K562 (cell line): Measurements from ENCODE around the gene VSIG4. TPM values are rescaled to one million over a fixed set of nuclear protein-coding genes. Genes with fewer than 3 reads are reported as not detected.
A peak's percentile ranks its signal among the peaks of the same experiment; 100 is the strongest.

Source experiments
- E2F6 ChIP-seq, 2 experiments: IDR thresholded peaks; 2 replicates each; pipeline ENCODE4 v1.6.1; 2011; ENCODE audit warnings: borderline replicate concordance in 1 of 2, control low read depth in 1 of 2, low read depth in 1 of 2, low read length in 1 of 2, mild to moderate bottlenecking in 1 of 2, mixed read lengths in 1 of 2, moderate library complexity in 1 of 2; ENCODE audit not compliant: insufficient read depth in 1 of 2, insufficient read length in 1 of 2, poor library complexity in 1 of 2, severe bottlenecking in 1 of 2; ENCODE audit errors: extremely low read depth in 1 of 2
- MEF2A ChIP-seq: IDR thresholded peaks from 2 replicates; pipeline ENCODE4 v1.6.1; 2011; ENCODE audit warnings: low read depth, mild to moderate bottlenecking, low read length, moderate library complexity; ENCODE audit not compliant: control insufficient read depth
- NFIC ChIP-seq: fragments of 450-650 bp; IDR thresholded peaks from 2 replicates; pipeline ENCODE4 v1.6.1; 2017; ENCODE audit warnings: mild to moderate bottlenecking, inconsistent platforms
- ZNF184 ChIP-seq: sonication (generic); formaldehyde crosslinking; IDR thresholded peaks from 2 replicates; pipeline ENCODE4 v1.5.0; 2020; ENCODE audit warnings: missing genetic modification reagents
- ZNF518B ChIP-seq: fragments of 250-450 bp; sonication (Bioruptor Pico); IDR thresholded peaks from 2 replicates; pipeline ENCODE4 v1.5.0; 2021; ENCODE audit warnings: mild to moderate bottlenecking, moderate library complexity
- ZNF592 ChIP-seq: fragments of 450-650 bp; IDR thresholded peaks from 2 replicates; pipeline ENCODE4 v1.6.1; 2017; ENCODE audit warnings: antibody characterized with exemption, mild to moderate bottlenecking
- polyA plus RNA-seq, 8 experiments: library from polyadenylated mRNA; depleted of rRNA in 4 of 8; stranded (reverse) in 5 of 8; unstranded in 3 of 8; fragments of >200 nt; fragmentation: Nextera tagmentation in 2 of 8; fragmentation: Illumina TruSeq in 1 of 8; extraction: Ambion mirVana in 2 of 8; extraction: Trizol in 1 of 8; gene quantifications; 2 replicates each; pipeline versions ENCODE4 v1.2.1 to v1.2.3, GENCODE V29; 2011 to 2014; ENCODE audit warnings: inconsistent platforms in 1 of 8, missing spikeins in 1 of 8
- total RNA-seq, 7 experiments: library from RNA; depleted of rRNA in 6 of 7; stranded (reverse); fragments of >200 nt in 6 of 7; fragmentation: Illumina TruSeq in 2 of 7; extraction: Trizol in 2 of 7; gene quantifications; 2 replicates each; pipeline versions ENCODE4 v1.2.1 to v1.2.3, GENCODE V29; 2011 to 2021; ENCODE audit warnings: low replicate concordance in 1 of 7

VSIG4 gene
- total and polyA plus RNA-seq, 9 of the 15 experiments (the other 6 are each of a cell fraction or from before 2014, with no cell fraction given): 0.22 to 1.6 (median 0.46) TPM; not detected in 1

GRCh38 chrX:65997978-65998717, 41.7 kb downstream of the VSIG4 start (continued):
- no peak for TF ChIP-seq ZNF518B (CRISPR knock-in tag)
- TF ChIP-seq ZNF184 (CRISPR knock-in tag): no peak
- TF ChIP-seq MEF2A: 0 out of 2 replicates have a peak, but pooled peaks have one; percentile 33
- TF ChIP-seq E2F6 (IDR thresholded peaks at IDR 0.05; ENCODE audit: borderline replicate concordance in 1 of 2, extremely low read depth in 1 of 2, insufficient read depth in 1 of 2, insufficient read length in 1 of 2, low read depth in 1 of 2, low read length in 1 of 2, poor library complexity in 1 of 2, severe bottlenecking in 1 of 2): peak in 1 of 2 experiments; percentile 7
- peak; percentile 96 for TF ChIP-seq ZNF592
- TF ChIP-seq NFIC: peak; percentile 55
